GM18499 (cell line): ENCODE data around the gene DYNLRB1.
A peak's percentile ranks its signal among the peaks of the same experiment; 100 is the strongest.
"Not testable (repeated sequence)": the region's sequence is repeated elsewhere in the genome, so short reads cannot be mapped to it uniquely, and the experiment has no call there.

Experiments
- ATAC-seq: cut with Tn5 transposase; IDR thresholded peaks from one replicate; pipeline ENCODE4 v1.9.1; 2021; ENCODE audit warnings: moderate number of reproducible peaks; ENCODE audit not compliant: insufficient read depth, unreplicated experiment

DYNLRB1 gene

GRCh38 chr20:34516247-34517113 is at the start of gene DYNLRB1:
DYNLRB1 (plus strand) TSS chr20:34516422; CDS start chr20:34516459, 37 bp downstream.
- ATAC-seq, result peak; percentile 55

GRCh38 chr20:34468951-34469350 is 47.3 kb upstream of the DYNLRB1 start:
- no peak for ATAC-seq

- no peak for ATAC-seq
Observed at GRCh38 chr20:34472246-34472925, 43.8 kb upstream of the DYNLRB1 start.

GRCh38 chr20:34473262-34473883 is 42.8 kb upstream of the DYNLRB1 start:
- no peak for ATAC-seq

GRCh38 chr20:34475979-34476736 is 40.1 kb upstream of the DYNLRB1 start:
- ATAC-seq, result no peak

- ATAC-seq, result no peak
Observed at GRCh38 chr20:34479627-34480026, 36.6 kb upstream of the DYNLRB1 start.

- not testable (repeated sequence) for ATAC-seq
Observed at GRCh38 chr20:34482154-34482553, 34.1 kb upstream of the DYNLRB1 start.

GRCh38 chr20:34483585-34484220 is 32.5 kb upstream of the DYNLRB1 start:
- not testable (repeated sequence) for ATAC-seq

GRCh38 chr20:34485068-34485634 is 31.1 kb upstream of the DYNLRB1 start:
- no peak for ATAC-seq

GRCh38 chr20:34491226-34491931 is 24.8 kb upstream of the DYNLRB1 start:
- ATAC-seq, result no peak

- no peak for ATAC-seq
Observed at GRCh38 chr20:34491932-34492509, 24.2 kb upstream of the DYNLRB1 start.

- ATAC-seq, result no peak
Observed at GRCh38 chr20:34493646-34494045, 22.6 kb upstream of the DYNLRB1 start.

GRCh38 chr20:34495307-34495706 is 20.9 kb upstream of the DYNLRB1 start:
- no peak for ATAC-seq

GRCh38 chr20:34495916-34496315 is 20.3 kb upstream of the DYNLRB1 start:
- ATAC-seq, result no peak

GRCh38 chr20:34497596-34497995 is 18.6 kb upstream of the DYNLRB1 start:
- not testable (repeated sequence) for ATAC-seq

GRCh38 chr20:34500823-34501222 is 15.4 kb upstream of the DYNLRB1 start:
- ATAC-seq, result no peak

GRCh38 chr20:34506480-34506879 is 9.7 kb upstream of the DYNLRB1 start:
- ATAC-seq, result no peak

GRCh38 chr20:34507702-34508413 is 8.4 kb upstream of the DYNLRB1 start:
- no peak for ATAC-seq
